Tibial nerve (tissue), 3 donors: ENCODE results near the gene RSBN1L.

Experiments
- POLR2A ChIP-seq, 2 donors: fragments of 450-650 bp; IDR thresholded peaks; one replicate each; pipeline ENCODE4 v1.6.1; 2017; ENCODE audit warnings: antibody characterized with exemption in 2 of 2, mild to moderate bottlenecking in 2 of 2, moderate library complexity in 2 of 2
- TF ChIP-seq, protein P1 (sequence below), 5 experiments: fragments of 200-600 bp in 3 of 5; fragments of 450-650 bp in 2 of 5; sonication (generic) in 3 of 5; IDR thresholded peaks; one replicate each; pipeline ENCODE4 v1.5.1; 2016 to 2019; ENCODE audit warnings: antibody characterized with exemption in 5 of 5, mild to moderate bottlenecking in 3 of 5, moderate library complexity in 2 of 5

DNA sequence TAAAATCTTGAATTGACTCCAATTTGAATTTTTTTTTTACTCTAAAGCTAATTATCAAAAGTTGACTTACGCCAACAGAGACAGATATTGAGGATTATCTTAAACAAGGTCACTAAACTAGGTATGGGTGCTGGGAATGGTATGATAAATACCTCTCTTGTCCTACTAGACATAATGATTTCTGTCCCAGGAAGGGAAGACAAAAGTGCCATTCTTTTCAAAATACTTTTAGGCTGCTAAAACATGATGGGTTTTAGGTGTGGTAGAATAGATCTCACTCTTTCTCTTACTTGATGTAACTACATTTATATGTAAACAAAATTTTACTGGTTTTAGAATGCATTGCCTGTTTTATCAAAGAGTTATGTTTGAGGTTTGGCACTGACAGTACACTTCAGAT, 86.9 kb downstream of the RSBN1L start:
- TF ChIP-seq, protein P1, sequence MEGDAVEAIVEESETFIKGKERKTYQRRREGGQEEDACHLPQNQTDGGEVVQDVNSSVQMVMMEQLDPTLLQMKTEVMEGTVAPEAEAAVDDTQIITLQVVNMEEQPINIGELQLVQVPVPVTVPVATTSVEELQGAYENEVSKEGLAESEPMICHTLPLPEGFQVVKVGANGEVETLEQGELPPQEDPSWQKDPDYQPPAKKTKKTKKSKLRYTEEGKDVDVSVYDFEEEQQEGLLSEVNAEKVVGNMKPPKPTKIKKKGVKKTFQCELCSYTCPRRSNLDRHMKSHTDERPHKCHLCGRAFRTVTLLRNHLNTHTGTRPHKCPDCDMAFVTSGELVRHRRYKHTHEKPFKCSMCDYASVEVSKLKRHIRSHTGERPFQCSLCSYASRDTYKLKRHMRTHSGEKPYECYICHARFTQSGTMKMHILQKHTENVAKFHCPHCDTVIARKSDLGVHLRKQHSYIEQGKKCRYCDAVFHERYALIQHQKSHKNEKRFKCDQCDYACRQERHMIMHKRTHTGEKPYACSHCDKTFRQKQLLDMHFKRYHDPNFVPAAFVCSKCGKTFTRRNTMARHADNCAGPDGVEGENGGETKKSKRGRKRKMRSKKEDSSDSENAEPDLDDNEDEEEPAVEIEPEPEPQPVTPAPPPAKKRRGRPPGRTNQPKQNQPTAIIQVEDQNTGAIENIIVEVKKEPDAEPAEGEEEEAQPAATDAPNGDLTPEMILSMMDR (IDR thresholded peaks at IDR 0.05): no peak
- no peak for TF ChIP-seq POLR2A (IDR thresholded peaks at IDR 0.05)
